Measurements from ENCODE around the gene CCDC102A.
"Not testable (repeated sequence)": the region's sequence is repeated elsewhere in the genome, so short reads cannot be mapped to it uniquely, and the experiment has no call there.

Gene CCDC102A

GRCh38 chr16:57570301-57571070 is 34.1 kb upstream of the CCDC102A start:
- no peak for DNase-seq (ENCODE audit: low read depth)
- no peak for TF ChIP-seq CTCF (conservative IDR thresholded peaks at IDR 0.05; ENCODE audit: low read depth, low read length)
- H3K4me3 ChIP-seq (ENCODE audit: low read depth, low read length), result no peak overlapping the region

GRCh38 chr16:57569306-57569946 is 33.1 kb upstream of the CCDC102A start:
- DNase-seq (ENCODE audit: low read depth), result no peak
- H3K4me3 ChIP-seq (ENCODE audit: low read depth, low read length), result no peak overlapping the region
- TF ChIP-seq CTCF (conservative IDR thresholded peaks at IDR 0.05; ENCODE audit: low read depth, low read length), result no peak

DNA sequence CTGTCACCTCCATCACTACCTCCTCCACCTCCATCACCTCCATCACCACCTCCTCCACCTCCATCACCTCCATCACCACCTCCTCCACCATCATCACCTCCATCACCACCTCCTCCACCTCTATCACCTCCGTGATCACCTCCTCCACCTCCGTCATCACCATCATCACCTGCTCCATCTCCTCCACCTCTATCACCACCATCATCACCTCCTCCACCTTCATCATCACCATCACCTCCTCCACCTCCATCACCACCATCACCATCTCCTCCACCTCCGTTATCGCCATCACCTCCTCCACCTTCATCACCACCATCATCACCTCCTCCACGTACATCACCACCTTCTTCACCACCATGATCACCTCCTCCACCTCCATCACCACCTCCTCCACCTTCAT is 32.4 kb upstream of the CCDC102A start:
- not testable (repeated sequence) for H3K4me3 ChIP-seq (ENCODE audit: low read depth, low read length)

GRCh38 chr16:57568173-57568678 is 31.9 kb upstream of the CCDC102A start:
- DNase-seq (ENCODE audit: low read depth), result no peak
- H3K4me3 ChIP-seq (ENCODE audit: low read depth, low read length), result no peak overlapping the region
- no peak for TF ChIP-seq CTCF (conservative IDR thresholded peaks at IDR 0.05; ENCODE audit: low read depth, low read length)

More for the DNA sequence above, 32.4 kb upstream of the CCDC102A start:
- not testable (repeated sequence) for DNase-seq (ENCODE audit: low read depth)

GRCh38 chr16:57567691-57568090 is 31.3 kb upstream of the CCDC102A start:
- no peak for DNase-seq (ENCODE audit: low read depth)
- no peak for TF ChIP-seq CTCF (conservative IDR thresholded peaks at IDR 0.05; ENCODE audit: low read depth, low read length)
- no peak overlapping the region for H3K4me3 ChIP-seq (ENCODE audit: low read depth, low read length)

- no peak for TF ChIP-seq CTCF (conservative IDR thresholded peaks at IDR 0.05; ENCODE audit: low read depth, low read length)
- no peak for DNase-seq (ENCODE audit: low read depth)
- no peak overlapping the region for H3K4me3 ChIP-seq (ENCODE audit: low read depth, low read length)
These were observed 30.1 kb upstream of the CCDC102A start for GRCh38 chr16:57566436-57566835.

DNA sequence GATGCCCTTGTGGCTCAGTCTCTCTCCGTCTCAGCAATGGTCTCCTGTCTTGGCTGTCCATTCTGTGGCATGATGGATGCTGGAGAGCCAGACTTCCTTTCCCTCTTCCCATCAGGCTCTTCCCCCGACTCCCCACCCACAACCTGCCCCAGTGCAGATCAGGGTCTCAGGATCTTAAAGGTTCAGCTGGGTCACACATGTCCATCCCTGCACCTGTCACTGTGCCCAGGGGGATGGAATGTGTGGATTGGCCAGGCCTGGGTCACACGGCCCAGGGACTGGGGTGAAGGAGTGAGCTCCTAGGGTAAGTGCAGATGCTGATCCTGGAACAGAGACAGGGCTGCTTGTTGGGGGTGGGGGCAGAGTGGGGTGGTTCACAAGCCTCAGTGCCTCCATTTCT is 29.1 kb upstream of the CCDC102A start:
- TF ChIP-seq CTCF (conservative IDR thresholded peaks at IDR 0.05; ENCODE audit: low read depth, low read length), result no peak
- DNase-seq (ENCODE audit: low read depth), result no peak
- H3K4me3 ChIP-seq (ENCODE audit: low read depth, low read length), result no peak overlapping the region

Measured in choroid plexus epithelial cell (primary cell).